Measurements from ENCODE around the gene XRCC4. TPM values are rescaled to one million over a fixed set of nuclear protein-coding genes. Genes with fewer than 3 reads are reported as not detected.

Gene XRCC4
- total RNA-seq, 1 donor from 2014 or later: 12.1 TPM

DNA sequence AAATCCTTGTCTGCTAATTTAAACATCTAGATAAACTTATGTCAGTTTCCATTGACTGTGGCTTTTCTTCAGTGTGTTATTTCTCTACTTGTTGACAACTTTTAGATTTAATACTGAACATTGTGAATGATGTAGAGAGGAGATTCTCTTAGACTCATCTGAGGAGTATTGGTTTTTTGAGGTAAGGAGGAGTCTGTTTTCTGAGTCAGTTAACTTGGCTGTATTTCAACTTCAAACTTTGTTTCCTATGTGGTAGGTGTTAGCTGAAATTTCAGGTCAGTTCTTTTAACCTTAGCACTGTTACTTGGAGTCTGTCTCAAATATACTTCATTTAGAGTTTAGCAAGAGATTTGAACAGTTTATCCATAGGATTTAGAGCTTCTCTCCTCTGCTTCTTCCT, 67.9 kb downstream of the XRCC4 start:
- no peak overlapping the region for H3K4me3 Mint-ChIP-seq
- DNase-seq (ENCODE audit: low spot score in 2 of 2, unreplicated experiment in 2 of 2): no peak
- H3K4me1 Mint-ChIP-seq: peaks cover 11% of the 10 kb centered on the region
- no peaks in the 10 kb centered on the region for H3K27me3 Mint-ChIP-seq (ENCODE audit: low read depth)
- peaks cover 12% of the 10 kb centered on the region for H3K9me3 Mint-ChIP-seq
- TF ChIP-seq, protein P1, sequence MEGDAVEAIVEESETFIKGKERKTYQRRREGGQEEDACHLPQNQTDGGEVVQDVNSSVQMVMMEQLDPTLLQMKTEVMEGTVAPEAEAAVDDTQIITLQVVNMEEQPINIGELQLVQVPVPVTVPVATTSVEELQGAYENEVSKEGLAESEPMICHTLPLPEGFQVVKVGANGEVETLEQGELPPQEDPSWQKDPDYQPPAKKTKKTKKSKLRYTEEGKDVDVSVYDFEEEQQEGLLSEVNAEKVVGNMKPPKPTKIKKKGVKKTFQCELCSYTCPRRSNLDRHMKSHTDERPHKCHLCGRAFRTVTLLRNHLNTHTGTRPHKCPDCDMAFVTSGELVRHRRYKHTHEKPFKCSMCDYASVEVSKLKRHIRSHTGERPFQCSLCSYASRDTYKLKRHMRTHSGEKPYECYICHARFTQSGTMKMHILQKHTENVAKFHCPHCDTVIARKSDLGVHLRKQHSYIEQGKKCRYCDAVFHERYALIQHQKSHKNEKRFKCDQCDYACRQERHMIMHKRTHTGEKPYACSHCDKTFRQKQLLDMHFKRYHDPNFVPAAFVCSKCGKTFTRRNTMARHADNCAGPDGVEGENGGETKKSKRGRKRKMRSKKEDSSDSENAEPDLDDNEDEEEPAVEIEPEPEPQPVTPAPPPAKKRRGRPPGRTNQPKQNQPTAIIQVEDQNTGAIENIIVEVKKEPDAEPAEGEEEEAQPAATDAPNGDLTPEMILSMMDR (IDR thresholded peaks at IDR 0.05; ENCODE audit: unreplicated experiment): no peak
- peak overlapping the region; percentile 61 for H3K27ac Mint-ChIP-seq
- peaks cover 5% of the 10 kb centered on the region for H3K36me3 Mint-ChIP-seq

DNA sequence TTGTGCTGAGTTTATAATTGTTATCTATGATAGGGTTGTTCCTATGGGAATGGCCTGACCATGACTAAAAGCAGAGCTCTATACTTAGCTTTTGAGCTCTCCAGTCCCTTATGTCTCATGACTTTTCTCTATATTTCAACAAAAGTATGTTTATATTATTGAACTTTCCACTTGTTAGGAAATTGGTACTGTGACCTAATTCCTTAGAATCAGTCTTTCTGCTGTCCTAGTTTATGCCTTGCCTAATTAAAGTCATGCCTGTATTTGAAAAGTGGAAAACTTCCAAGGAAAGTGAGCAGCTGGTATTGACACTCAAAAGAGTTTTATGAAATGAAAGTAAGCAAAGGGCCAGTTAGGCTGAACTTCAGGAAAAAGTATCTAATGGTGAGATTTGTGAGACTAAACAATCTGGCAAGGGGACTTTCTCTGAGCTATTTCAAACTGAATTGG, 68.6 kb downstream of the XRCC4 start:
- Mint-ChIP-seq H3K27ac (peak overlapping the region; percentile 61), H3K4me1 (peaks cover 11% of the 10 kb centered on the region), H3K27me3 (ENCODE audit: low read depth) (no peaks in the 10 kb centered on the region), H3K9me3 (peaks cover 12% of the 10 kb centered on the region), H3K36me3 (peaks cover 5% of the 10 kb centered on the region), H3K4me3 (no peak overlapping the region)
- DNase-seq (ENCODE audit: low spot score in 2 of 2, unreplicated experiment in 2 of 2): no peak
- TF ChIP-seq, protein P1 (IDR thresholded peaks at IDR 0.05; ENCODE audit: unreplicated experiment): no peak

DNA sequence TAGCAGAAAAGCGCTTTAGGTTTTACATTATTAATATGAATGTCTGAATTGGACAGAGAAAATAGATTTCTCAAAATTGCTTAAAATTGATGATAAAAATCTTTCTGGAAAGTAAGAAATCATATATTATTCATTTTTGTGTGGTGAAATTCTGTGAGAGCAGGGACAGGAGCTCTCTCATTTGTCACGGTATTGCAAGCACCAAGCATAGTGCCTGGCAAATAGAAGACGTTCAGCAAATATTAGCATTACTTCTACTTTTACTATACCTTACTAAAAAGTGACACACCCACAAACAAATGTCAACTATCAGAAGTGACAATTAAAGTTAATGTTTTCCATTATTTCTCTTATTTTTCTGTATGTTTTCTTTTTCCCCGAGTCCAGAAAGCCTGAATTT, 69.1 kb downstream of the XRCC4 start:
- Mint-ChIP-seq H3K27ac (no peak overlapping the region), H3K36me3 (peaks cover 5% of the 10 kb centered on the region), H3K4me3 (no peak overlapping the region), H3K27me3 (ENCODE audit: low read depth) (no peaks in the 10 kb centered on the region), H3K9me3 (peaks cover 12% of the 10 kb centered on the region), H3K4me1 (peaks cover 11% of the 10 kb centered on the region)
- DNase-seq (ENCODE audit: low spot score in 2 of 2, unreplicated experiment in 2 of 2): no peak
- TF ChIP-seq, protein P1 (IDR thresholded peaks at IDR 0.05; ENCODE audit: unreplicated experiment): no peak

DNA sequence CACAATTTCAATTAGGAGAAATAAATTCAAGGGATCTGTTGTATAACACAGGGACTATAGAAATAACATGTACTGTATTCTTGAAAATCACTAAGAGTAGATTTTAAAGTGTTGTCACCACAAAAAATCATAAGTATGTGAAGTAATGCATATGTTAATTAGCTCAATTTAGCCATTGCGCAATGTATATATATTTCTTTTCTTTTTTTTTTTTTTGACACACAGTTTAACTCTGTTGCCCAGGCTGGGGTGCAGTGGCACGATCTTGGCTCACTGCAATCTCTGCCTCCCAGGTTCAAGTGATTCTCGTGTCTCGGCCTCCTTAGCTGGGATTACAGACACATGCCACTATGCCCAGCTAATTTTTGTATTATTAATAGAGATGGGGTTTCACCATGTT, 70.2 kb downstream of the XRCC4 start:
- Mint-ChIP-seq H3K27me3 (ENCODE audit: low read depth) (no peaks in the 10 kb centered on the region), H3K4me3 (no peak overlapping the region), H3K36me3 (peaks cover 5% of the 10 kb centered on the region), H3K4me1 (peaks cover 11% of the 10 kb centered on the region), H3K27ac (no peak overlapping the region), H3K9me3 (peaks cover 12% of the 10 kb centered on the region)
- TF ChIP-seq, protein P1 (IDR thresholded peaks at IDR 0.05; ENCODE audit: unreplicated experiment): no peak
- no peak for DNase-seq (ENCODE audit: low spot score in 2 of 2, unreplicated experiment in 2 of 2)

DNA sequence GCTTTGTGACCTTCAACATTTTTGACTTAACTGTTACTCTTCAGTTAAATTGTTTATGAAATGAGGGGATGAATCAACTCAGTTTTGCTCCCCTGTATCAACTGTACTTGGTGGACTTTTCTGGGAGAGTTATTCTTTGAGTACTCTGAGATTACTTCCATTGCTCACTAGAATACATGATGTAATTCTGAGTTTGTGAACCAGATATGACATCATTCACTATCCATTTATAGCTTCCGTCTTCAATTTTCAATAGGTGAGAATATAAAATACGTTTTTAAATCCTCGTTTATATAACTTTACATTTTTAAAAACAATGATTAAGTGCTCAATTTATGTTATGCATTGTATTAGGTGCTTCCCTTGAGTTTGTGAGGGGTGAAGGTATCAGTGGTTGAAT, 71.0 kb downstream of the XRCC4 start:
- DNase-seq (ENCODE audit: low spot score in 2 of 2, unreplicated experiment in 2 of 2): no peak
- Mint-ChIP-seq H3K27ac (no peak overlapping the region), H3K36me3 (peaks cover 5% of the 10 kb centered on the region), H3K4me3 (no peak overlapping the region), H3K9me3 (peaks cover 12% of the 10 kb centered on the region), H3K4me1 (peaks cover 11% of the 10 kb centered on the region), H3K27me3 (ENCODE audit: low read depth) (no peaks in the 10 kb centered on the region)
- TF ChIP-seq, protein P1 (IDR thresholded peaks at IDR 0.05; ENCODE audit: unreplicated experiment): no peak

DNA sequence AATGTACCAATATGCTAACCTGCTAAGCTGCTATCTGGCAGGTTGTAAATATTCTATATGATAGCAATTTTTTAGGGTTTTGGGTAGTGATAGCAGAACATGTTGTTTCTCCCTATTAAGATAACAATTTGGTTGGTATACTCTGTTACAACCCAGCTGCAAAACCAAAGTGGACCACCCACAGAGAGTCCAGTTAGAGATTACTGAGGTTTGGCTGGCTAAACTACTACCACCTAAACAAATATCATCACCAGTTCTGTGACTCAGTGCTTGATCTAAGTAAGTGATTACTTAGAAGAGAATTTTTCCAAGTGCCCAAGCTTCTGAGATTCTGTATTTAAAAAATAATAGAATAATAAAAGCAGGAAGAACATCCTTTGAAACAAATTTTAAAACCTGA, 72.3 kb downstream of the XRCC4 start:
- TF ChIP-seq, protein P1 (IDR thresholded peaks at IDR 0.05; ENCODE audit: unreplicated experiment): no peak
- Mint-ChIP-seq H3K27ac (no peak overlapping the region), H3K27me3 (ENCODE audit: low read depth) (no peaks in the 10 kb centered on the region), H3K9me3 (peaks cover 6% of the 10 kb centered on the region), H3K36me3 (peaks cover 5% of the 10 kb centered on the region), H3K4me3 (no peak overlapping the region), H3K4me1 (peaks cover 11% of the 10 kb centered on the region)
- no peak for DNase-seq (ENCODE audit: low spot score in 2 of 2, unreplicated experiment in 2 of 2)
